HL-60 (cell line): ENCODE measurements around the gene AGO3.

ENCODE experiments used
- DNase-seq, 2 experiments: peaks; one replicate each; pipeline ENCODE4 v3.0.0-alpha.2; 2010 to 2020; ENCODE audit warnings: low read depth in 1 of 2, low spot score in 1 of 2
- H3K27ac ChIP-seq: fragments of 250-450 bp; sonication (Bioruptor Pico); replicated peaks from 2 replicates; pipeline ENCODE4 v1.5.1; 2020; ENCODE audit warnings: mild to moderate bottlenecking, moderate library complexity
- H3K27me3 ChIP-seq: fragments of 250-450 bp; sonication (Bioruptor Pico); 2 replicates; pipeline ENCODE4 v1.5.1; 2021; ENCODE audit warnings: mild to moderate bottlenecking, moderate library complexity; ENCODE audit not compliant: insufficient read depth, poor library complexity, severe bottlenecking
- H3K4me3 ChIP-seq: replicated peaks from 2 replicates; pipeline ENCODE4 v1.5.1; 2011; ENCODE audit warnings: mild to moderate bottlenecking, control low read depth, low read length; ENCODE audit not compliant: insufficient read depth
- GABPA ChIP-seq: IDR thresholded peaks from 2 replicates; pipeline ENCODE4 v1.6.1; 2012; ENCODE audit warnings: low read depth
- POLR2AphosphoS5 ChIP-seq: IDR thresholded peaks from 2 replicates; pipeline ENCODE4 v1.6.1; 2012; ENCODE audit warnings: low read depth
- SPI1 ChIP-seq: IDR thresholded peaks from 2 replicates; pipeline ENCODE4 v1.6.1; 2012; ENCODE audit warnings: low read depth, mild to moderate bottlenecking, borderline replicate concordance
- TF ChIP-seq, protein P1 (sequence below): IDR thresholded peaks from 2 replicates; pipeline ENCODE4 v1.6.1; 2012; ENCODE audit warnings: low read depth; ENCODE audit not compliant: insufficient replicate concordance
- TF ChIP-seq, protein P2 (sequence below): IDR thresholded peaks from one replicate; pipeline ENCODE4 v1.5.1; 2011; ENCODE audit warnings: low read length, control low read depth, inconsistent platforms; ENCODE audit not compliant: insufficient read depth

AGO3 gene

DNA sequence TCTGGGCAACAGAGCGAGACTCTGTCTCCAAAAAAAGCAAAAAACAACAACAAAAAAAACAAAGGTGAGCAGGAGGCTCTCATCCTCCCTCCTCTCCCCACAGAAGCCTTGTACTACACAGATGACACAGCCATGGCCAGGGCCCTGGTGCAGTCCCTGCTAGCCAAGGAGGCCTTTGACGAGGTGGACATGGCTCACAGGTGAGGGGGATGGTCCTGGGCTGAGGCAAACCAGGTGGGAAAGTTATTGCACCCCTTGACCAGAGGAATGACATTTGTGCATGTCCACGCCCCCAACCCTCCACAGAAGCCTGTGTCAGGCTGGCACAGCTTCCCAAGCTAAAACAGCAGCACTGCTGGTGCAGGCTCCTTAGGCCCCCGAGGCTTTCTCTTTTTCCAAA lies 160.2 kb downstream of the AGO3 start:
- Histone ChIP-seq H3K27me3 (no peaks in the 10 kb centered on the region), H3K4me3 (no peak overlapping the region), H3K27ac (no peak overlapping the region)
- no peak for TF ChIP-seq SPI1
- TF ChIP-seq GABPA, result no peak
- TF ChIP-seq, protein P1, sequence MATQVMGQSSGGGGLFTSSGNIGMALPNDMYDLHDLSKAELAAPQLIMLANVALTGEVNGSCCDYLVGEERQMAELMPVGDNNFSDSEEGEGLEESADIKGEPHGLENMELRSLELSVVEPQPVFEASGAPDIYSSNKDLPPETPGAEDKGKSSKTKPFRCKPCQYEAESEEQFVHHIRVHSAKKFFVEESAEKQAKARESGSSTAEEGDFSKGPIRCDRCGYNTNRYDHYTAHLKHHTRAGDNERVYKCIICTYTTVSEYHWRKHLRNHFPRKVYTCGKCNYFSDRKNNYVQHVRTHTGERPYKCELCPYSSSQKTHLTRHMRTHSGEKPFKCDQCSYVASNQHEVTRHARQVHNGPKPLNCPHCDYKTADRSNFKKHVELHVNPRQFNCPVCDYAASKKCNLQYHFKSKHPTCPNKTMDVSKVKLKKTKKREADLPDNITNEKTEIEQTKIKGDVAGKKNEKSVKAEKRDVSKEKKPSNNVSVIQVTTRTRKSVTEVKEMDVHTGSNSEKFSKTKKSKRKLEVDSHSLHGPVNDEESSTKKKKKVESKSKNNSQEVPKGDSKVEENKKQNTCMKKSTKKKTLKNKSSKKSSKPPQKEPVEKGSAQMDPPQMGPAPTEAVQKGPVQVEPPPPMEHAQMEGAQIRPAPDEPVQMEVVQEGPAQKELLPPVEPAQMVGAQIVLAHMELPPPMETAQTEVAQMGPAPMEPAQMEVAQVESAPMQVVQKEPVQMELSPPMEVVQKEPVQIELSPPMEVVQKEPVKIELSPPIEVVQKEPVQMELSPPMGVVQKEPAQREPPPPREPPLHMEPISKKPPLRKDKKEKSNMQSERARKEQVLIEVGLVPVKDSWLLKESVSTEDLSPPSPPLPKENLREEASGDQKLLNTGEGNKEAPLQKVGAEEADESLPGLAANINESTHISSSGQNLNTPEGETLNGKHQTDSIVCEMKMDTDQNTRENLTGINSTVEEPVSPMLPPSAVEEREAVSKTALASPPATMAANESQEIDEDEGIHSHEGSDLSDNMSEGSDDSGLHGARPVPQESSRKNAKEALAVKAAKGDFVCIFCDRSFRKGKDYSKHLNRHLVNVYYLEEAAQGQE, result no peak
- TF ChIP-seq POLR2AphosphoS5, result no peak
- TF ChIP-seq, protein P2, sequence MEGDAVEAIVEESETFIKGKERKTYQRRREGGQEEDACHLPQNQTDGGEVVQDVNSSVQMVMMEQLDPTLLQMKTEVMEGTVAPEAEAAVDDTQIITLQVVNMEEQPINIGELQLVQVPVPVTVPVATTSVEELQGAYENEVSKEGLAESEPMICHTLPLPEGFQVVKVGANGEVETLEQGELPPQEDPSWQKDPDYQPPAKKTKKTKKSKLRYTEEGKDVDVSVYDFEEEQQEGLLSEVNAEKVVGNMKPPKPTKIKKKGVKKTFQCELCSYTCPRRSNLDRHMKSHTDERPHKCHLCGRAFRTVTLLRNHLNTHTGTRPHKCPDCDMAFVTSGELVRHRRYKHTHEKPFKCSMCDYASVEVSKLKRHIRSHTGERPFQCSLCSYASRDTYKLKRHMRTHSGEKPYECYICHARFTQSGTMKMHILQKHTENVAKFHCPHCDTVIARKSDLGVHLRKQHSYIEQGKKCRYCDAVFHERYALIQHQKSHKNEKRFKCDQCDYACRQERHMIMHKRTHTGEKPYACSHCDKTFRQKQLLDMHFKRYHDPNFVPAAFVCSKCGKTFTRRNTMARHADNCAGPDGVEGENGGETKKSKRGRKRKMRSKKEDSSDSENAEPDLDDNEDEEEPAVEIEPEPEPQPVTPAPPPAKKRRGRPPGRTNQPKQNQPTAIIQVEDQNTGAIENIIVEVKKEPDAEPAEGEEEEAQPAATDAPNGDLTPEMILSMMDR, result no peak
- no peak for DNase-seq

- TF ChIP-seq, protein P1, result no peak
- TF ChIP-seq POLR2AphosphoS5, result no peak
- TF ChIP-seq, protein P2, result no peak
- no peak for TF ChIP-seq GABPA
- H3K4me3 ChIP-seq, result no peak overlapping the region
- H3K27me3 ChIP-seq, result no peaks in the 10 kb centered on the region
- no peak overlapping the region for H3K27ac ChIP-seq
- no peak for DNase-seq
Measured at GRCh38 chr1:36091698-36092097, 160.8 kb downstream of the AGO3 start.

DNA sequence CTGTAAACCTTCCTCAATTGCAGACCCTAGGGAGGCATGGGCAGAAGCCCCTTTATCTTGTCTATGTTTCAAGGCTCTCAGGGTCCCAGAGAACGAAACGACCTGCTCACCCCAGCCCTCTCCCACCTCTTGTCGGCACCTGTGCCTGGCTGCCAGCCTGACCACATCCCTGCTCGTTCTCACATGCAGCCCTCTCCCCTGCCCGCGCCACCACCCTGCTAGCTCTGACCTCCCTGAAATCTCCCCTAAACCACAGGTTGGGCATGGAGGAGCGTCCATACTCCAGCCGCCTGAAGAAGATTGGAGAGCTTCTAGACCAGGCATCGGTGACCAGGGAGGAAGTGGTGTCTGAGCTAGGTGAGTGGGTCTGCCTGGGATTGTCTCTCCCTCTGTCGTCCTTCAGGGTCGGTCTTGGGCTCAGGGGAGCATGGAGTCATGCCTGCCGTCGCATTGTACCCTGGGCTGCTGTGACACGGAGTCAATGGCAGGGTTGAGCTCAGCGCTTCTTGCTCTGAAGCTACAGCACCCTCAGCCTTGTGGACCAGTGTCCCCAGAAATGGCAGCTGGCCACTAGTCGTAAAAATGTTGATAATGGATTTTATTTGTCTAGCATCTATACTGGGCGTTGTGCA lies 161.4 kb downstream of the AGO3 start:
- no peak for TF ChIP-seq GABPA
- TF ChIP-seq, protein P2, result no peak
- TF ChIP-seq, protein P1, result no peak
- no peak for TF ChIP-seq POLR2AphosphoS5
- TF ChIP-seq SPI1, result no peak
- H3K27ac ChIP-seq, result no peak overlapping the region

More for the DNA sequence above, 161.4 kb downstream of the AGO3 start:
- Histone ChIP-seq H3K27me3 (no peaks in the 10 kb centered on the region), H3K4me3 (no peak overlapping the region)
- DNase-seq, result no peak
